GM12878 (cell line): ENCODE results near the gene DIS3L. TPM values are rescaled to one million over a fixed set of nuclear protein-coding genes. Genes with fewer than 3 reads are reported as not detected.

Experiments
- ATAC-seq: fragments of 200-7000 bp; cut with Tn5 transposase; 3 replicates; pipeline ENCODE4 v1.9.1; 2020; ENCODE audit warnings: mild to moderate bottlenecking, moderate library complexity
- BruUV-seq: library from RNA; stranded (reverse); fragments of 400-500 nt; replicated peaks from 2 replicates; lab custom pipeline; 2021; lab: Mats Ljungman, UMichigan
- CTCF ChIA-PET: fragments of 300-600 bp; sonication (Branson Sonifier 250); formaldehyde crosslinking; extraction: SDS; loops from one replicate; lab custom pipeline; 2021; ENCODE audit warnings: inconsistent platforms; lab: Yijun Ruan, JAX
- POLR2A ChIA-PET: fragments of 350-600 bp; formaldehyde crosslinking; extraction: SDS; loops from one replicate; lab custom pipeline; 2021; ENCODE audit warnings: inconsistent platforms; lab: Charles Lee
- RAD21 ChIA-PET: fragments of 300-600 bp; sonication (Branson Sonifier 250); formaldehyde crosslinking; loops from one replicate; lab custom pipeline; 2023; ENCODE audit warnings: antibody characterized with exemption; ENCODE audit not compliant: unreplicated experiment; lab: Charles Lee
- SMC1A ChIA-PET: fragments of 300-600 bp; sonication (Branson Sonifier 250); formaldehyde crosslinking; loops from one replicate; lab custom pipeline; 2023; ENCODE audit not compliant: unreplicated experiment, uncharacterized antibody; lab: Charles Lee
- DNase-seq: peaks from one replicate; pipeline ENCODE4 v3.0.0-alpha.2; 2011; ENCODE audit warnings: low read depth, low spot score
- FAIRE-seq: peaks from 3 replicates; lab custom pipeline; 2011; peaks lifted over from hg19 to GRCh38; lab: Jason Lieb, UNC
- H2AFZ ChIP-seq: 2 replicates; pipeline ENCODE4 v1.6.0; 2011; ENCODE audit warnings: low read depth, low read length, control low read depth; ENCODE audit not compliant: control insufficient read depth
- H3K27ac ChIP-seq: 2 replicates; pipeline ENCODE4 v1.5.1; 2011; ENCODE audit warnings: control low read depth; ENCODE audit not compliant: control insufficient read depth, insufficient read depth
- H3K27me3 ChIP-seq, 2 experiments: replicated peaks in 1 of 2; 2 replicates each; pipeline versions ENCODE4 v1.6.0 to v1.6.1; 2011; ENCODE audit warnings: low read length in 1 of 2; ENCODE audit not compliant: control insufficient read depth in 2 of 2, insufficient read depth in 2 of 2
- H3K36me3 ChIP-seq, 2 experiments: 2 replicates each; pipeline ENCODE4 v1.5.1; 2011; ENCODE audit warnings: low read length in 1 of 2; ENCODE audit not compliant: control insufficient read depth in 2 of 2, insufficient read depth in 2 of 2
- H3K4me1 ChIP-seq: 2 replicates; pipeline ENCODE4 v1.6.1; 2011; ENCODE audit warnings: mild to moderate bottlenecking, low read length, moderate library complexity, mixed read lengths; ENCODE audit not compliant: control insufficient read depth, insufficient read depth
- H3K4me2 ChIP-seq: 2 replicates; pipeline ENCODE4 v1.6.0; 2011; ENCODE audit warnings: control low read depth; ENCODE audit not compliant: control insufficient read depth, insufficient read depth
- H3K4me3 ChIP-seq: fragments of 200-600 bp; sonication (generic); 2 replicates; pipeline ENCODE4 v1.5.1; 2016
- H3K79me2 ChIP-seq: 2 replicates; pipeline ENCODE4 v1.6.0; 2011; ENCODE audit warnings: low read length; ENCODE audit not compliant: control insufficient read depth, insufficient read depth
- H3K9ac ChIP-seq: 2 replicates; pipeline ENCODE4 v1.8.0; 2011; ENCODE audit warnings: low read length, control low read depth, mixed read lengths; ENCODE audit not compliant: control insufficient read depth, insufficient read depth
- H3K9me3 ChIP-seq: replicated peaks from 3 replicates; pipeline ENCODE4 v1.5.1; 2011; ENCODE audit warnings: mild to moderate bottlenecking, low read length; ENCODE audit not compliant: control insufficient read depth, insufficient read depth
- H4K20me1 ChIP-seq: 2 replicates; pipeline ENCODE4 v1.6.0; 2011; ENCODE audit not compliant: control insufficient read depth, insufficient read depth
- CHD4 ChIP-seq: fragments of 200-600 bp; sonication (generic); IDR thresholded peaks from 2 replicates; pipeline ENCODE4 v1.6.1; 2016; ENCODE audit warnings: mild to moderate bottlenecking
- DPF2 ChIP-seq: fragments of 450-650 bp; IDR thresholded peaks from 2 replicates; pipeline ENCODE4 v1.6.1; 2017; ENCODE audit warnings: mild to moderate bottlenecking
- FOXK2 ChIP-seq: fragments of 450-650 bp; IDR thresholded peaks from 2 replicates; pipeline ENCODE4 v1.6.1; 2017; ENCODE audit warnings: mild to moderate bottlenecking, moderate library complexity
- HDAC2 ChIP-seq: fragments of 200-600 bp; sonication (generic); IDR thresholded peaks from 2 replicates; pipeline ENCODE4 v1.6.1; 2017
- HDAC6 ChIP-seq: fragments of 200-600 bp; sonication (generic); IDR thresholded peaks from one replicate; pipeline ENCODE4 v1.8.0; 2017; ENCODE audit warnings: antibody characterized with exemption; ENCODE audit not compliant: unreplicated experiment
- HDGF ChIP-seq: fragments of 450-650 bp; IDR thresholded peaks from 2 replicates; pipeline ENCODE4 v1.6.1; 2016; ENCODE audit warnings: antibody characterized with exemption
- JUNB ChIP-seq: IDR thresholded peaks from 2 replicates; pipeline ENCODE4 v1.6.1; 2016; ENCODE audit warnings: antibody characterized with exemption, mild to moderate bottlenecking
- KAT2A ChIP-seq: conservative IDR thresholded peaks from 2 replicates; pipeline ENCODE4 v1.6.1; 2011; ENCODE audit warnings: low read depth, low read length; ENCODE audit not compliant: control insufficient read depth
- NBN ChIP-seq: fragments of 450-650 bp; IDR thresholded peaks from 2 replicates; pipeline ENCODE4 v1.6.1; 2016
- NFXL1 ChIP-seq: fragments of 450-650 bp; IDR thresholded peaks from 2 replicates; pipeline ENCODE4 v1.6.1; 2017; ENCODE audit warnings: antibody characterized with exemption, mild to moderate bottlenecking, borderline replicate concordance
- RCOR1 ChIP-seq: conservative IDR thresholded peaks from 2 replicates; pipeline ENCODE4 v1.6.1; 2012; ENCODE audit warnings: low read depth, low read length, improper control_type of control experiment
- SMC3 ChIP-seq: IDR thresholded peaks from 2 replicates; pipeline ENCODE4 v1.6.1; 2011; ENCODE audit warnings: low read length, improper control_type of control experiment, borderline replicate concordance
- SREBF1 ChIP-seq: IDR thresholded peaks from 2 replicates; pipeline ENCODE4 v1.6.1; 2012; ENCODE audit warnings: mild to moderate bottlenecking, low read length
- SRF ChIP-seq, 2 experiments: IDR thresholded peaks; 2 replicates each; pipeline ENCODE4 v1.6.1; 2011; ENCODE audit warnings: low read depth in 2 of 2, low read length in 2 of 2, mild to moderate bottlenecking in 1 of 2, moderate library complexity in 1 of 2
- SUZ12 ChIP-seq: fragments of 200-600 bp; sonication (generic); IDR thresholded peaks from one replicate; pipeline ENCODE4 v1.6.1; 2018; ENCODE audit warnings: antibody characterized with exemption, mild to moderate bottlenecking; ENCODE audit not compliant: unreplicated experiment
- USF2 ChIP-seq: IDR thresholded peaks from 2 replicates; pipeline ENCODE4 v1.6.1; 2011; ENCODE audit warnings: low read depth, low read length, improper control_type of control experiment, borderline replicate concordance
- ZBED1 ChIP-seq: IDR thresholded peaks from 2 replicates; pipeline ENCODE4 v1.6.1; 2016; ENCODE audit warnings: borderline replicate concordance
- WGBS: methylation state at CpG from one replicate; pipeline ENCODE4 v1.1.6; 2016; ENCODE audit warnings: low lambda C conversion rate; ENCODE audit not compliant: insufficient replicate concordance, insufficient coverage; ENCODE audit errors: missing lambda C conversion rate; 5-methylcytosine and 5-hydroxymethylcytosine counted together
- in situ Hi-C: fragments of 300-500 bp; cut with MboI; formaldehyde crosslinking; loops from 9 replicates; pipeline ENCODE4 v1.14.3; 2018; ENCODE audit warnings: mixed read lengths
- intact Hi-C: fragments of 100-400 bp; cut with micrococcal nuclease; formaldehyde crosslinking; loops from one replicate; pipeline ENCODE4 v1.14.2; 2022; ENCODE audit not compliant: unreplicated experiment
- polyA plus RNA-seq, 11 experiments: library from polyadenylated mRNA; depleted of rRNA in 4 of 11; unstranded in 6 of 11; stranded (reverse) in 5 of 11; fragments of >200 nt; fragmentation: Nextera tagmentation in 4 of 11; fragmentation: Illumina TruSeq in 1 of 11; extraction: Ambion mirVana in 4 of 11; extraction: Trizol in 1 of 11; gene quantifications; 1 replicate in 1 of 11; 2 replicates in 10 of 11; pipeline versions ENCODE4 v1.2.1 to v1.2.3, GENCODE V29; 2011 to 2016; ENCODE audit warnings: inconsistent platforms in 2 of 11, missing spikeins in 2 of 11, low read depth in 1 of 11
- total RNA-seq, 4 experiments: library from RNA; depleted of rRNA in 3 of 4; stranded (reverse); fragments of >200 nt in 3 of 4; fragmentation: Illumina TruSeq in 1 of 4; extraction: Trizol in 1 of 4; gene quantifications; 2 replicates each; pipeline versions ENCODE4 v1.2.1 to v1.2.3, GENCODE V29; 2013 to 2021

The DIS3L gene
- total and polyA plus RNA-seq, 10 of the 15 experiments (the other 5 are each of a cell fraction or from before 2014, with no cell fraction given) = 7.6 to 33.7 (median 25.5) TPM

GRCh38 chr15:66252685-66253417 lies 40.5 kb upstream of the DIS3L start (continued):
- TF ChIP-seq USF2 = no peak
- TF ChIP-seq, all 136 proteins: peak for 3

GRCh38 chr15:66253418-66254088 lies 39.8 kb upstream of the DIS3L start, which contains the start of gene MEGF11:
Gene MEGF11, minus strand, starts transcription at chr15:66253750. Its CDS starts 125,347 bp downstream, at chr15:66128403.
- H3K79me2 ChIP-seq = no peaks in the 10 kb centered on the region
- H3K9me3 ChIP-seq = no peaks in the 10 kb centered on the region
- FAIRE-seq (no peak), ATAC-seq (peak; percentile 39), DNase-seq (no peak)
- no peak within 1 kb of the TSS for H3K27ac ChIP-seq
- H3K4me3 ChIP-seq = peak within 1 kb of the TSS; percentile 35; the same call in 1 of the 2 replicates
- H3K4me2 ChIP-seq = peak within 1 kb of the TSS; percentile 86
- no peak within 1 kb of the TSS for H3K9ac ChIP-seq
- peaks cover 3% of the 10 kb centered on the region; the same call in 1 of the 2 replicates for H3K4me1 ChIP-seq
- intact Hi-C loops = loop anchor here (5.0 kb wide), 1 partner anchor 34 kb away; no protein-coding TSS in a partner anchor
- ChIA-PET SMC1A (no interaction called here), RAD21 (no interaction called here), POLR2A (no interaction called here), CTCF (interaction anchor here (1.2 kb wide), 1 partner anchor 245 kb away, joined by 5 read pairs; no protein-coding TSS in a partner anchor)
- BruUV-seq = no TSS peak
- WGBS = 29% methylated on average over 14 of the region's 64 CpGs
- TF ChIP-seq SREBF1 = no peak
- TF ChIP-seq SRF (IDR thresholded peaks at IDR 0.05; ENCODE audit: low read depth in 2 of 2, low read length in 2 of 2) = no peak
- TF ChIP-seq HDGF = no peak
- TF ChIP-seq NFXL1 = no peak
- no peak for TF ChIP-seq HDAC2
- no peak for TF ChIP-seq DPF2
- no peak for TF ChIP-seq ZBED1
- no peak for TF ChIP-seq HDAC6
- TF ChIP-seq FOXK2 = no peak
- TF ChIP-seq CHD4 = no peak
- TF ChIP-seq SMC3 = no peak
- TF ChIP-seq JUNB = no peak
- no peak for TF ChIP-seq RCOR1
- TF ChIP-seq SUZ12 = no peak
- no peak for TF ChIP-seq KAT2A
- no peak for TF ChIP-seq NBN
- H3K27me3 ChIP-seq = peaks cover 25 to 40% of the 10 kb centered on the region in 2 experiments
- H2AFZ ChIP-seq = no peak within 1 kb of the TSS
- in situ Hi-C loops = no loop called here
- no peaks in the 10 kb centered on the region for H4K20me1 ChIP-seq
- no peaks in the 10 kb centered on the region for H3K36me3 ChIP-seq
